A549 (cell line): ENCODE results near the gene ARHGAP10.

Experiments used
- CBX8 ChIP-seq: fragments of 200-600 bp; sonication (generic); IDR thresholded peaks from 2 replicates; pipeline ENCODE4 v1.6.1; 2016
- CHD2 ChIP-seq: fragments of 150-350 bp; IDR thresholded peaks from 2 replicates; pipeline ENCODE4 v1.6.1; 2014; ENCODE audit warnings: low read length; ENCODE audit not compliant: partially characterized antibody
- EP300 ChIP-seq, 2 experiments: fragments of >200 bp; sonication (Bioruptor Twin); formaldehyde crosslinking; IDR thresholded peaks; 2 replicates in 1 of 2; 3 replicates in 1 of 2; pipeline ENCODE4 v1.6.1; 2016 to 2017
- HDAC2 ChIP-seq: fragments of 200-600 bp; sonication (generic); IDR thresholded peaks from 2 replicates; pipeline ENCODE4 v1.6.1; 2016
- JUN ChIP-seq, 2 experiments: fragments of >200 bp; sonication (Bioruptor Twin); formaldehyde crosslinking; IDR thresholded peaks; 2 replicates in 1 of 2; 3 replicates in 1 of 2; pipeline ENCODE4 v1.6.1; 2016 to 2017
- KDM1A ChIP-seq: fragments of 200-600 bp; sonication (generic); IDR thresholded peaks from 2 replicates; pipeline ENCODE4 v1.6.1; 2016; ENCODE audit warnings: low read depth, mild to moderate bottlenecking
- POLR2A ChIP-seq: IDR thresholded peaks from 2 replicates; pipeline ENCODE4 v1.6.1; 2012; ENCODE audit warnings: mild to moderate bottlenecking, low read length
- POLR2AphosphoS2 ChIP-seq: conservative IDR thresholded peaks from 2 replicates; pipeline ENCODE4 v1.6.1; 2012; ENCODE audit warnings: low read length, improper control_type of control experiment, inconsistent platforms
- RAD21 ChIP-seq, 2 experiments: fragments of >200 bp in 1 of 2; sonication (Bioruptor Twin) in 1 of 2; formaldehyde crosslinking in 1 of 2; IDR thresholded peaks in 1 of 2; conservative IDR thresholded peaks in 1 of 2; 2 replicates in 1 of 2; 3 replicates in 1 of 2; pipeline ENCODE4 v1.6.1; 2012 to 2018; ENCODE audit warnings: inconsistent platforms in 1 of 2
- RNF2 ChIP-seq: fragments of 200-600 bp; sonication (generic); IDR thresholded peaks from 2 replicates; pipeline ENCODE4 v1.6.1; 2016; ENCODE audit warnings: low read depth, mild to moderate bottlenecking, antibody characterized with exemption, moderate library complexity, borderline replicate concordance
- ZC3H11A ChIP-seq: fragments of 450-650 bp; IDR thresholded peaks from 2 replicates; pipeline ENCODE4 v1.6.1; 2014; ENCODE audit warnings: antibody characterized with exemption, mild to moderate bottlenecking
- ZFP36 ChIP-seq: fragments of 450-650 bp; IDR thresholded peaks from 2 replicates; pipeline ENCODE4 v1.6.1; 2014; ENCODE audit warnings: borderline replicate concordance; ENCODE audit not compliant: partially characterized antibody
- TF ChIP-seq, protein P1 (sequence below): fragments of >200 bp; sonication (Bioruptor Twin); formaldehyde crosslinking; IDR thresholded peaks from 3 replicates; pipeline ENCODE4 v1.5.1; 2016

DNA sequence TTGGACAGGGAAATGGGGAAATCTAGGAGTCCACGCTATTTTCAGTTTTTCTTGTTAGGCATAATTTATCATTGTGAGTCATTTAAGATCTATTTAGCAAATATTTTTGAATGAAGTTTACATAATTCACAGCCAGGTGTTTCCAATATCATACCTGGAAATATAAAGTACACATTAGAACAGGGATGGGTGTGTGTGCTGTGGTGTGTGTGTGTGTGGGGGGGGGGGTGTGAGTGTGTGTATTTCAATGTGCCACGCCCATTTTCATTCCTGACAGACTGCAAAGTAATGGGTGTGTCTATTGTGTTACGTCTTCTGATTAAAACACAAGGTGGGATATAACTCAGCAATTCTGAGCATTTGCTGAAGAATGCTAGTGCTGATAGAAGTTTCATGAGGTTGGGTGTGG, 33.2 kb downstream of the ARHGAP10 start:
- TF ChIP-seq, protein P1, sequence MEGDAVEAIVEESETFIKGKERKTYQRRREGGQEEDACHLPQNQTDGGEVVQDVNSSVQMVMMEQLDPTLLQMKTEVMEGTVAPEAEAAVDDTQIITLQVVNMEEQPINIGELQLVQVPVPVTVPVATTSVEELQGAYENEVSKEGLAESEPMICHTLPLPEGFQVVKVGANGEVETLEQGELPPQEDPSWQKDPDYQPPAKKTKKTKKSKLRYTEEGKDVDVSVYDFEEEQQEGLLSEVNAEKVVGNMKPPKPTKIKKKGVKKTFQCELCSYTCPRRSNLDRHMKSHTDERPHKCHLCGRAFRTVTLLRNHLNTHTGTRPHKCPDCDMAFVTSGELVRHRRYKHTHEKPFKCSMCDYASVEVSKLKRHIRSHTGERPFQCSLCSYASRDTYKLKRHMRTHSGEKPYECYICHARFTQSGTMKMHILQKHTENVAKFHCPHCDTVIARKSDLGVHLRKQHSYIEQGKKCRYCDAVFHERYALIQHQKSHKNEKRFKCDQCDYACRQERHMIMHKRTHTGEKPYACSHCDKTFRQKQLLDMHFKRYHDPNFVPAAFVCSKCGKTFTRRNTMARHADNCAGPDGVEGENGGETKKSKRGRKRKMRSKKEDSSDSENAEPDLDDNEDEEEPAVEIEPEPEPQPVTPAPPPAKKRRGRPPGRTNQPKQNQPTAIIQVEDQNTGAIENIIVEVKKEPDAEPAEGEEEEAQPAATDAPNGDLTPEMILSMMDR: no peak
- TF ChIP-seq CBX8 (no peak), ZFP36 (no peak), POLR2A (no peak), RNF2 (no peak), HDAC2 (no peak), JUN (IDR thresholded peaks at IDR 0.05) (no peak), POLR2AphosphoS2 (no peak), RAD21 (conservative IDR thresholded peaks at IDR 0.05 in 1 of 2, IDR thresholded peaks at IDR 0.05 in 1 of 2) (no peak), CHD2 (no peak), KDM1A (no peak), ZC3H11A (no peak), EP300 (IDR thresholded peaks at IDR 0.05) (no peak)
